Fibroblast of gingiva (primary cell): Measurements from ENCODE around the gene SLC26A9.

ENCODE experiments used
- DNase-seq: peaks from one replicate; pipeline ENCODE4 v3.0.0-alpha.2; 2011; ENCODE audit warnings: low read depth

Gene SLC26A9, protein sequence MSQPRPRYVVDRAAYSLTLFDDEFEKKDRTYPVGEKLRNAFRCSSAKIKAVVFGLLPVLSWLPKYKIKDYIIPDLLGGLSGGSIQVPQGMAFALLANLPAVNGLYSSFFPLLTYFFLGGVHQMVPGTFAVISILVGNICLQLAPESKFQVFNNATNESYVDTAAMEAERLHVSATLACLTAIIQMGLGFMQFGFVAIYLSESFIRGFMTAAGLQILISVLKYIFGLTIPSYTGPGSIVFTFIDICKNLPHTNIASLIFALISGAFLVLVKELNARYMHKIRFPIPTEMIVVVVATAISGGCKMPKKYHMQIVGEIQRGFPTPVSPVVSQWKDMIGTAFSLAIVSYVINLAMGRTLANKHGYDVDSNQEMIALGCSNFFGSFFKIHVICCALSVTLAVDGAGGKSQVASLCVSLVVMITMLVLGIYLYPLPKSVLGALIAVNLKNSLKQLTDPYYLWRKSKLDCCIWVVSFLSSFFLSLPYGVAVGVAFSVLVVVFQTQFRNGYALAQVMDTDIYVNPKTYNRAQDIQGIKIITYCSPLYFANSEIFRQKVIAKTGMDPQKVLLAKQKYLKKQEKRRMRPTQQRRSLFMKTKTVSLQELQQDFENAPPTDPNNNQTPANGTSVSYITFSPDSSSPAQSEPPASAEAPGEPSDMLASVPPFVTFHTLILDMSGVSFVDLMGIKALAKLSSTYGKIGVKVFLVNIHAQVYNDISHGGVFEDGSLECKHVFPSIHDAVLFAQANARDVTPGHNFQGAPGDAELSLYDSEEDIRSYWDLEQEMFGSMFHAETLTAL

DNA sequence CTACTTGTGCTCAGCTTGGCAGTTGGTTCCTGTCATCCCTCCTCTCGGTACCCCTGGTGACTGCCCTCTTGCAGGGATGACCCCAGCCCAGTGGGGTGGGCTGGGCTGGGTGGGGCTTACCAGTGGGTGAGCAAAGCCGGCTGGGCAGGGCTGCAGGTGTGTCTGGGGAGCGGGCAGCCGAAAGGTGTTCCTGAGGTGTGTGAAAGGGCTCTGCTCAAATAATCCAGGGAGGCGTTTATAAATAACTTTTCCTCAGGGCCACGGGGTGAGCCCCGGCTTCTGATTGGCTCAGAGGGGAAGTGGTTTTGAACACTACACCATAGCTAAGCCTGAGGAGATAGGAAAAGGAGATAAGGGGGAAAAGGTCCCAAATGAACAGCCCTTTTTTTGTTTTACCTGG is at the start of gene SLC26A9:
SLC26A9 (minus strand) TSS at position 212 of the 400 bp plus-strand sequence. CDS start 7,636 bp downstream, outside the sequence.
- DNase-seq = no peak

GRCh38 chr1:205992218-205992882 is 49.1 kb upstream of the SLC26A9 start:
- no peak for DNase-seq

GRCh38 chr1:205991237-205991636 is 48.0 kb upstream of the SLC26A9 start:
- DNase-seq = no peak

- no peak for DNase-seq
Observed at GRCh38 chr1:205990226-205990625, 47.0 kb upstream of the SLC26A9 start.

- DNase-seq = no peak
Observed at GRCh38 chr1:205989786-205990185, 46.5 kb upstream of the SLC26A9 start.

- no peak for DNase-seq
Observed at GRCh38 chr1:205988585-205988995, 45.3 kb upstream of the SLC26A9 start.

DNA sequence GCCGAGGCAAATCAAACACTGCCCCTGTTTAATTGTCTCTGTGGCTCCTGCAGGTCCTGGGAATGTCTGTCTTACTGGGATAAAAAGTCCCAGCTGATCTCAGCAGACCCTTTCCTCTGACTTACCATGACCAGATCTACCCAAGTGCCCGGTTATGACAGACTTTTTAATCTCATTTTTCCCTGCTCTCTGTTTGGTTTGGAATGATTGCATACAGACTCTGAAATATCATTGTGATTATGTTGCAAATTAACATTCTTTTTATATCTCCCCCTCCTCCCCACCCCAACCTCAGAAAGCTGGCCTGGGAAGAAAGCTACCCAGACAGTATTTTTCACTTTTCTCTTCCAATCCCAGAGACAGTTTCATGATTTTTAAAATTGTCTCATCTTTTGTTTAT is 43.6 kb upstream of the SLC26A9 start:
- no peak for DNase-seq

- no peak for DNase-seq
Observed at GRCh38 chr1:205986292-205986691, 43.0 kb upstream of the SLC26A9 start.

DNA sequence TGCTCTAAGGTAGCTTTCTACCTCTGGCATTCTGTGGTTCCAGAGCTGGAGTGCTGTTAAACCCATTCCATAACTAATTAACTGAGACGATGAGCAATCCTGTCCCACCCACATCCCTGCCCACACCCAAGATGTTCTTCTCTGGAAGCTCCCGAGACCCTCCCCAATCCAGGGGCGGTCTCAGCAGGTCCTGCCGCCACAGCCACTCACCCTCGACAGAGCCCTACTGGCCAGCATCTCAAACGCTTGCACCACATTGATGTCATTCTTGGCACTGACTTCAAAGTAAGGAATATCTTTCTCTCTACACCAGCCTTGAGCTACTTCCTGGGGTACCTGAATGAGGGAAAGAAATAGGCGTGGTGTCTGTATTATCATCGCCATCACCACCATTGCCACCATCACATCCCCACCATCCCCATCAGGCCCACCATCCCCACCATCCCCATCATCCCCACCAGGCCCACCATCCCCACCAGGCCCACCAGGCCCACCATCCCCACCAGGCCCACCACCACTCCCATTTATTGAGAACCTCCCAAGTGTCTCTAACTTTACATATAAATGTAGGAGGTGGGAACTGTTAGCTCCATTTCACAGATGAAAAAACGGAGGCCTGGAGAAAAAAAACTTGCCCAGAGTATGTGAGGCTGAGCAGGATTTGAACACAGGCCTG is 42.2 kb upstream of the SLC26A9 start:
- no peak for DNase-seq

DNA sequence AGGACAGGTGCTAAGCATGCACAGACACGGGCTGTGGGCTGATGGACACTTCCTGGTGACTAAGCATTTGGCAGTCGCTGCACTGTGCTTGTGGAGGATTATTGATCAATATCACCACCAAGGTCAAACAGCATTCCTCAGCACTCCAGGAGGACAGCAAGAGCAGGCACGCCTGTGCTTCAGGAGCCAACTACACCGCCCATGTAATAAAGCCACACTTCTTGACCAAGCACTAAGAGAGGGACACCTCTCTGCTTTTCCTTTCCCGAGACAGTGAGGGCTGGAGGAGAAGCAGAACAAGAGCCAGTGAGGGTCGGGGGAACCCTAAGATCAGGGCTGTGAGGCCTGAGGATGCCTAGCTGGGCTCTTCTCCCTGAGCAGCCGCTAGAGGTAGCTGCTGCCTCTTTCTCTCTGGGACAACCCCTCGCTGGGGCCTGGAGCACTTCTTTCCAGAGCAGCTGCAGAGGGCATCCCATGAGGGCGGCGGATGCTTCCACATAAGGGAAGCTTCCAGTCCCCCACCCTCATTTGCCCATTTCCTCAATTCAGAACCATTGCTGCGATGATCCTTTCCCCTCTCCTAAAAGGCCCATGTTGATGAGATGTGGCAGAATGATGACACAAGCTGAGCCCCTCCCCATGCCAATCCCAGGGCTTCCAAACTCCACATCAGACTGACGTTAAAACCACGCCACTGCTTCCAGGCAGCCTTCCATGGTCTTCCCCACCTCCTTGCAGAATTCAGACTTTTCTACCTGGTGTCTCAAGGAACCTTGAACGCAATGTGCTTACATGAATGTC is 40.9 kb upstream of the SLC26A9 start:
- peak; percentile 34 for DNase-seq

- no peak for DNase-seq
Observed at GRCh38 chr1:205981257-205981656, 38.0 kb upstream of the SLC26A9 start.

DNA sequence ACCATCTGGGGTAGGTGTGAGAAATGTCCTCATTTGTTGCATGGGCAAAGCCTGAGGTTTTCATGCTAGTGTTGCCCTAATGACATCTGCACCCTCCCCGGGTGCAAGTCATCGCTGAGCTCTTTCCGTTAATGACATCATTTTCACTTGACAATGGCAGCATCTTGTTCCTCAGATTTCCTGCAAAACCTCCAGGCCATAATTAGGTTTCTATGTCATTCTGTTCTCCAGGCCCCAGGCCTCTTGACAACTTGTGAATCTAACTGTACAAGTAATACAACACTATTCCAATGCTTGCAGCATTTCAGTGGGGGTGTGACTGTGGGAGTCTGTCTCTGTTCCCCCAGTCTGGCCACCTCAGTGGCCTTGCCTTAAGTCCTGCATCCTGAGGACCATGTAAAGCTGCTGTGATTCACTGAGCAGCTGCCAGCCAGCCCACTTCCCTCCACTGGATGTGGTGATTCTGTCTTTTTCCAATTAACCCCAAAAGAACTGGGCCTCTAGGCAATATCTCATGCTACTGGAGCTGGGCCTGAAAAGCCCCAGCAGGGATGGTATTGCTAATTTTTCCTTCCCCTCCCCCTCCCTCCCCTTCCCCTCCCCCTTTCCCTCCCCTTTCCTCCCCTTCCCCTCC is 37.1 kb upstream of the SLC26A9 start:
- no peak for DNase-seq

DNA sequence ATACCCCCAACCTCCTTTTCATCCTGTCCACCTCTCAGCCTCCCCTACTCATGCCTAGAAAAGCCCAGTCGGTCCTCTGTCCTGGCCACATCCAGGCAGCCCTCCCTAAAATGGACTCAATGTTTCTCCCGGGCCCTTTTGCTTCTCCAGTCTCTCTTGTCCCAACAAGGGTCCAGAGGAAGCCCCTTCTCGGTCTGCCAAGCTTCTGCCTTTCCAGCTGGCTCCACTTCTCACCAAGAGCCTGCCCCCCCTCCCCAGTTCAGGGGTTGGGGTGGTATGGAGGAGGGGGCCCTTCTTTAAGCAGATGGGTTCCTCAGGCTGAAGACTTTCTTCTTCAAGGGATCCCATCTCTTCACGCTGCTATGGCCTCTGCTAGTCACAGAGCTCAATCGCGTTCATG is 36.0 kb upstream of the SLC26A9 start:
- DNase-seq = no peak

GRCh38 chr1:205978676-205979075 is 35.4 kb upstream of the SLC26A9 start:
- no peak for DNase-seq

DNA sequence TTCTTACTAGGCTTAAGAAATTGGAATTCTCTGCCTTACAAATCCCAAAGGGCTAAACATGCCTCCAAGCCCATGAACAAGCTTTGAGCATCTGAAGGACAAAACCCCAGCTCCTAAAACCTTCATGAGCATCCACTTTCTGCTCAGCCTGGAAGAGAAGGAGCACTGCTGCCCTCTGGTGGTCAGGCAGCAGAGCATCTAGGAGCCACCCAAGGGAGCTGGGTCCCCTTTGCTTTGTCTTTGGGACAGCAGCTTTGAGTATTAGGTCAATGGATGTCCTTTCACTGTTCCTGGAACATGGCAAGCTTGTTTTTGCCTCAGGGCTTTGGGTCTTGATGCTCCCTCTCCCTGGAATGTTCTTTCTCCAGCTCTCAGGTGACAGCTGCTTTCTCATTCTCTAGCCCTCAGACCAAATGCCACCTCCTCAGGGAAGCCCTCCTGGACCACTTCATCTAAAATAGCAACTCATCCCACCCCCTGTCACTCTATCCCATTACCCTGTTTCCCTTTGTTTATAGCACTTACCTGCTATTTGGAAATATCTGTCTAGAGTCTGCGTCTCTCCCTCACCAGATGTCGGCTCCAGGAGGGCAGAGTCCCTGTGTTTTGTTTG is 34.3 kb upstream of the SLC26A9 start:
- DNase-seq = peak; percentile 85

DNA sequence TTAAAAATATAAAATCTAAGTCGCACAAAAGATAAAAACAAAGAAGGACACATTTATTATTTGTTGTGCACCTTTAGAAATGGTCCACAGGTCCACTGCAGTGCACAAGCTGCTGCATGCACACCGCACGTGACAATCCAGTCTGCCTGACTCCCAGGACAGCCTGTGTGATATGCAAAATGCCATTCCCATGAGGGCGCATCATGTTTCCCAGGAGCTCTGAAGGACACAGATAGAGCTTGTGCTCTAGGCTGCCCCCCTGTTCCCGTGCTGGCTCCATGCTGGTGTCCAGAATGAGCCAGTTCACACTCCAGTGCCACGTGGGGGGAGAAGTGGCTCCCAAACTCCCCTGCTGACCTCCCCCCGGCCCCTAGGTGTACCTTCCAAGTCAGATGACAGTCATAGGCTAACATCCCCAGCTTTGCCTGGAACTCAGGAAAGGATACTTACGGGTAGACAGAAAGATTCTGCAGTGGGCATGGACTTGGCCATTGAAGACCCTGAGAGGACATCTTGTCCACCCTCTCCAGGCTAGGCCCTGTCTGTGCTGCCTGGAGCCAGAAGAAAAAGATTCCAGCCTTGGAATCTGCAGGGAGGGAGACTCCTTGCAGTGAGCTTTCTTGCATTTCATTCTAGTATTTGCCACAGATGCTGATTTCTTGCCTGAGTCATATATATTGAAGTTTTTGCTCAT is 33.6 kb upstream of the SLC26A9 start:
- peak; percentile 12 for DNase-seq

DNA sequence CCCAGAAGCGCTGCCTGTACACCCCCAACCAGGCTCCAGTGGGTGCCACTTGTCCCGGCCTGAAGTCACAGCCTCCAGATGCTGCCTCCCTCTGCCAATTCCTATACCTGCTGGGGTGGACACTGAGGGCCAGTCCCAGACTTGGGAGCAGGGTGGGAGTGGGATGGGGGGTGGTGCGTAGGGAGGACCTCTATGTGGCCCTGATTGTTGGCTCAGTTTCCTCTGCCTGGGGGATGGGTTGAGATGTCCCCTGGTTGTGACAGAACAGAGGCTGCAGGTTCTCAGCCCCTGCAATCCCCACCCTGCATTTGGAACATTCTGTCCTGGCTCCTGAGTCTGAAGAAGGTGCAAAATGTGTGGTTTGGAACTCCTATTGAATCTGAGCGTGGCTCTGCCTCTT is 32.8 kb upstream of the SLC26A9 start:
- no peak for DNase-seq

GRCh38 chr1:205975387-205975998 is 32.2 kb upstream of the SLC26A9 start:
- DNase-seq = no peak

- no peak for DNase-seq
Observed at GRCh38 chr1:205974712-205975111, 31.5 kb upstream of the SLC26A9 start.
